ENCODE measurements around the gene TBCB.
"Not testable (repeated sequence)": the region's sequence is repeated elsewhere in the genome, so short reads cannot be mapped to it uniquely, and the experiment has no call there.

The TBCB gene

GRCh38 chr19:36169084-36169760 is 54.0 kb downstream of the TBCB start:
- H3K27me3 ChIP-seq (replicated peaks in 2 of 5; ENCODE audit: control insufficient read depth in 4 of 5, insufficient read depth in 5 of 5, low read length in 4 of 5), result no peaks in the 10 kb centered on the region
- POLR2A ChIA-PET, result interaction anchor here (0.6 kb wide), 1 partner anchor 28 kb away, joined by 3 read pairs; no protein-coding TSS in a partner anchor
- H3K27ac ChIP-seq (ENCODE audit: insufficient read depth in 1 of 2, low read depth in 1 of 2, low read length in 2 of 2, poor library complexity in 1 of 2, severe bottlenecking in 2 of 2), result no peak overlapping the region
- H3K36me3 ChIP-seq (ENCODE audit: control insufficient read depth in 4 of 4, insufficient read depth in 4 of 4, low read length in 3 of 4), result no peaks in the 10 kb centered on the region
- no peak for DNase-seq
- H3K9me3 ChIP-seq (ENCODE audit: control extremely low read depth in 1 of 5, control insufficient read depth in 4 of 5, insufficient read depth in 2 of 5, low read depth in 1 of 5, low read length in 4 of 5), result no peaks in the 10 kb centered on the region
- 90% methylated on average over 6 of the region's 9 CpGs for WGBS (ENCODE audit: insufficient coverage)
- H3K4me1 ChIP-seq (ENCODE audit: control extremely low read depth in 1 of 4, control insufficient read depth in 4 of 4, insufficient read depth in 4 of 4, low read length in 3 of 4), result peaks cover 0 to 3% (median 2%) of the 10 kb centered on the region in 4 experiments
- no peak overlapping the region for H3K4me3 ChIP-seq (ENCODE audit: control insufficient read depth in 1 of 7, extremely low read depth in 1 of 7, insufficient read depth in 4 of 7, low read depth in 2 of 7, low read length in 6 of 7)
- CTCF ChIA-PET, result interaction anchor here (0.8 to 5.7 kb wide), 7 partner anchors 10 to 175 kb away, joined by 3 to 56 read pairs (median 7); partner anchors contain the start of genes ZNF146 and ZNF565

GRCh38 chr19:36172852-36173251 is 57.6 kb downstream of the TBCB start:
- Histone ChIP-seq H3K4me1 (ENCODE audit: control extremely low read depth in 1 of 4, control insufficient read depth in 4 of 4, insufficient read depth in 4 of 4, low read length in 3 of 4) (peaks cover 0 to 3% (median 2%) of the 10 kb centered on the region in 4 experiments), H3K36me3 (ENCODE audit: control insufficient read depth in 4 of 4, insufficient read depth in 4 of 4, low read length in 3 of 4) (no peaks in the 10 kb centered on the region), H3K27ac (ENCODE audit: insufficient read depth in 1 of 2, low read depth in 1 of 2, low read length in 2 of 2, poor library complexity in 1 of 2, severe bottlenecking in 2 of 2) (no peak overlapping the region), H3K4me3 (ENCODE audit: control insufficient read depth in 1 of 7, extremely low read depth in 1 of 7, insufficient read depth in 4 of 7, low read depth in 2 of 7, low read length in 6 of 7) (no peak overlapping the region), H3K9me3 (ENCODE audit: control extremely low read depth in 1 of 5, control insufficient read depth in 4 of 5, insufficient read depth in 2 of 5, low read depth in 1 of 5, low read length in 4 of 5) (no peaks in the 10 kb centered on the region), H3K27me3 (replicated peaks in 2 of 5; ENCODE audit: control insufficient read depth in 4 of 5, insufficient read depth in 5 of 5, low read length in 4 of 5) (no peaks in the 10 kb centered on the region)
- CTCF ChIA-PET, result interaction anchor here (0.7 to 4.2 kb wide), 5 partner anchors 8 to 118 kb away, joined by 3 to 30 read pairs (median 3); no protein-coding TSS in a partner anchor
- POLR2A ChIA-PET, result no interaction called here
- no peak for DNase-seq
- 98% methylated on average over 4 of the region's 5 CpGs for WGBS (ENCODE audit: insufficient coverage)

- H3K9me3 ChIP-seq (ENCODE audit: control extremely low read depth in 1 of 5, control insufficient read depth in 4 of 5, insufficient read depth in 2 of 5, low read depth in 1 of 5, low read length in 4 of 5); DNase-seq; H3K36me3 ChIP-seq (ENCODE audit: control insufficient read depth in 4 of 4, insufficient read depth in 4 of 4, low read length in 3 of 4); H3K4me3 ChIP-seq (ENCODE audit: control insufficient read depth in 1 of 7, extremely low read depth in 1 of 7, insufficient read depth in 4 of 7, low read depth in 2 of 7, low read length in 6 of 7); H3K27me3 ChIP-seq (replicated peaks in 2 of 5; ENCODE audit: control insufficient read depth in 4 of 5, insufficient read depth in 5 of 5, low read length in 4 of 5); POLR2A ChIA-PET; H3K4me1 ChIP-seq (ENCODE audit: control extremely low read depth in 1 of 4, control insufficient read depth in 4 of 4, insufficient read depth in 4 of 4, low read length in 3 of 4); H3K27ac ChIP-seq (ENCODE audit: insufficient read depth in 1 of 2, low read depth in 1 of 2, low read length in 2 of 2, poor library complexity in 1 of 2, severe bottlenecking in 2 of 2): not testable (repeated sequence)
- CTCF ChIA-PET, result interaction anchor here (0.9 to 4.2 kb wide), 4 partner anchors 11 to 119 kb away, joined by 3 to 30 read pairs (median 4); partner anchors contain the start of gene POLR2I
- 100% methylated on average over 8 of the region's 8 CpGs for WGBS (ENCODE audit: insufficient coverage)
These were observed 58.6 kb downstream of the TBCB start for GRCh38 chr19:36173846-36174245.
